Mucosa of descending colon (tissue), 3 donors: ENCODE measurements around the gene BAHCC1. TPM values are rescaled to one million over a fixed set of nuclear protein-coding genes. Genes with fewer than 3 reads are reported as not detected.
A peak's percentile ranks its signal among the peaks of the same experiment; 100 is the strongest.

ENCODE experiments used
- ATAC-seq: fragments of 200-7000 bp; cut with Tn5 transposase; one replicate; pipeline ENCODE4 v1.9.1; 2020; ENCODE audit warnings: mild to moderate bottlenecking, moderate library complexity
- DNase-seq, 3 donors: peaks; one replicate each; pipeline ENCODE4 v3.0.0-alpha.2; 2020
- H3K36me3 ChIP-seq: fragments of 200-600 bp; one replicate; pipeline ENCODE4 v1.8.0; 2021; ENCODE audit warnings: low read depth, mild to moderate bottlenecking
- H3K4me1 ChIP-seq: fragments of 200-600 bp; one replicate; pipeline ENCODE4 v1.8.0; 2021; ENCODE audit warnings: low read depth, mild to moderate bottlenecking
- H3K4me3 ChIP-seq: fragments of 200-600 bp; one replicate; pipeline ENCODE4 v1.8.0; 2021; ENCODE audit warnings: mild to moderate bottlenecking
- H3K9me3 ChIP-seq: fragments of 200-600 bp; one replicate; pipeline ENCODE4 v1.8.0; 2021; ENCODE audit warnings: mild to moderate bottlenecking
- intact Hi-C, 2 donors: fragments of 100-400 bp; cut with DNase I in 1 of 2; cut with micrococcal nuclease in 1 of 2; formaldehyde crosslinking; loops; one replicate each; pipeline versions ENCODE4 v1.11.0 to v1.11.1; 2022; cut with DNase I, micrococcal nuclease
- total RNA-seq, 3 donors: library from RNA; stranded (reverse); fragmentation: NEBNext Ultra II Directional in 2 of 3; extraction: Animal tissue kit (Norgen Biotek cat#: 25700) in 2 of 3; gene quantifications; one replicate each; pipeline versions ENCODE4 v1.2.1 to v1.2.4, GENCODE V29; 2021 to 2023
- TF ChIP-seq, protein P1 (sequence below): fragments of 200-600 bp; IDR thresholded peaks from one replicate; pipeline ENCODE4 v1.8.0; 2022; ENCODE audit warnings: antibody characterized with exemption, mild to moderate bottlenecking
- donor health status: DM: no; HTN: no; CAD: no; lungs with moderate emphysema.
- donor health status: DM: no; HTN: no; CAD: no.
- donor health status: DM: no; HTN: yes; CAD: no.

BAHCC1 gene
- total RNA-seq, 3 donors from 2014 or later: 14.0 to 27.4 (median 16.5) TPM

GRCh38 chr17:81401723-81402529 lies 6.7 kb downstream of the BAHCC1 start:
- DNase-seq (no peak), ATAC-seq (no peak)
- peaks cover 26% of the 10 kb centered on the region for H3K4me1 ChIP-seq
- no peaks in the 10 kb centered on the region for H3K9me3 ChIP-seq
- TF ChIP-seq, protein P1, sequence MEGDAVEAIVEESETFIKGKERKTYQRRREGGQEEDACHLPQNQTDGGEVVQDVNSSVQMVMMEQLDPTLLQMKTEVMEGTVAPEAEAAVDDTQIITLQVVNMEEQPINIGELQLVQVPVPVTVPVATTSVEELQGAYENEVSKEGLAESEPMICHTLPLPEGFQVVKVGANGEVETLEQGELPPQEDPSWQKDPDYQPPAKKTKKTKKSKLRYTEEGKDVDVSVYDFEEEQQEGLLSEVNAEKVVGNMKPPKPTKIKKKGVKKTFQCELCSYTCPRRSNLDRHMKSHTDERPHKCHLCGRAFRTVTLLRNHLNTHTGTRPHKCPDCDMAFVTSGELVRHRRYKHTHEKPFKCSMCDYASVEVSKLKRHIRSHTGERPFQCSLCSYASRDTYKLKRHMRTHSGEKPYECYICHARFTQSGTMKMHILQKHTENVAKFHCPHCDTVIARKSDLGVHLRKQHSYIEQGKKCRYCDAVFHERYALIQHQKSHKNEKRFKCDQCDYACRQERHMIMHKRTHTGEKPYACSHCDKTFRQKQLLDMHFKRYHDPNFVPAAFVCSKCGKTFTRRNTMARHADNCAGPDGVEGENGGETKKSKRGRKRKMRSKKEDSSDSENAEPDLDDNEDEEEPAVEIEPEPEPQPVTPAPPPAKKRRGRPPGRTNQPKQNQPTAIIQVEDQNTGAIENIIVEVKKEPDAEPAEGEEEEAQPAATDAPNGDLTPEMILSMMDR: no peak
- H3K4me3 ChIP-seq: no peak overlapping the region
- no peaks in the 10 kb centered on the region for H3K36me3 ChIP-seq
- intact Hi-C loops: no loop called here

DNA sequence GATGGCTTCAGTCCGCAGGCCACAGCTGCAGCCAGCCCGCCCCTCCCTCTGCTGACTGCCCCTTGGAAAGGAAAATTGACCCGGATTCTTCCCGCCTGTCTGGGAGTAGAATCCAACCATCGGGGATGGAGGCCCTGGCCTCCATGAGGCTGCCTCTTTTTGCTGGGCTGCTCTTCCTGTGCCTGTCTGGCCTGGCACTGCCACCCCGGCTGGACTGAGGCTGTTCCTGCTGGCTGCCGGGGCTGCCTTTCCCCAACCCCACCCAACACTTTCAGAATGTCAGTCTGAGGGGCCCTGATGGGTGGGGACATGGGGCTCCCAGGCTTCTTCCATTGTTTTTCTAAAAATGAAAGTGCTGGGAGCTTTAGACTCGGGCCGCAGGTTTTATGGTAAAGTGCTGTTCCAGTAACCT lies 7.3 kb downstream of the BAHCC1 start:
- Histone ChIP-seq H3K36me3 (no peaks in the 10 kb centered on the region), H3K4me1 (peaks cover 26% of the 10 kb centered on the region), H3K4me3 (no peak overlapping the region), H3K9me3 (no peaks in the 10 kb centered on the region)
- intact Hi-C loops: no loop called here
- TF ChIP-seq, protein P1: no peak
- DNase-seq (no peak), ATAC-seq (no peak)

DNA sequence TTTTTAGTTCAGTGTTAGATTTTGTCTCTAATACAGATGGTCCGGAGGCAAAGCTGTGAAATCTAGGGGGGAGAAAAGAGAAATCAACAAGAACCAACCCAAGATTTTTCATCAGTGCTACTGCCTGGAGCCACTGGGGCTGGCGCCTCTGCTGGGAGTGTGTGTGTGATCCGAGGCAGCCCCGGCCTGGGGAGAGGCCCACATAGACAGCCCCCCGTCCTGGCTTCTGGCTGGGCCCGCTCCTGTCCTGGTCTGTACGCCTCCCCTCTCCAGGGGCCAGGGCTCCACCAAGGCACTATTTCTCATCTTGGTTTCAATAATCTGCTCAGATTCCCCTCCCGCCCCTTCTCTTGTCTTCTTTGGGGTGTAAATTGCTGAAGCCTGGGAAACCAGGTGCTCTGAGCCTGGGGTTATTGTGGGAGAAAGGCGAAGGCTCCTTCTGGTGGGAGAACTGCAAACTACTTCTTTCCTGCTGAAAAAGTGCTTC lies 7.8 kb downstream of the BAHCC1 start:
- ATAC-seq (no peak), DNase-seq (no peak)
- intact Hi-C loops: no loop called here
- H3K4me3 ChIP-seq: no peak overlapping the region
- peaks cover 21% of the 10 kb centered on the region for H3K4me1 ChIP-seq
- TF ChIP-seq, protein P1: no peak
- H3K9me3 ChIP-seq: no peaks in the 10 kb centered on the region
- no peaks in the 10 kb centered on the region for H3K36me3 ChIP-seq

DNA sequence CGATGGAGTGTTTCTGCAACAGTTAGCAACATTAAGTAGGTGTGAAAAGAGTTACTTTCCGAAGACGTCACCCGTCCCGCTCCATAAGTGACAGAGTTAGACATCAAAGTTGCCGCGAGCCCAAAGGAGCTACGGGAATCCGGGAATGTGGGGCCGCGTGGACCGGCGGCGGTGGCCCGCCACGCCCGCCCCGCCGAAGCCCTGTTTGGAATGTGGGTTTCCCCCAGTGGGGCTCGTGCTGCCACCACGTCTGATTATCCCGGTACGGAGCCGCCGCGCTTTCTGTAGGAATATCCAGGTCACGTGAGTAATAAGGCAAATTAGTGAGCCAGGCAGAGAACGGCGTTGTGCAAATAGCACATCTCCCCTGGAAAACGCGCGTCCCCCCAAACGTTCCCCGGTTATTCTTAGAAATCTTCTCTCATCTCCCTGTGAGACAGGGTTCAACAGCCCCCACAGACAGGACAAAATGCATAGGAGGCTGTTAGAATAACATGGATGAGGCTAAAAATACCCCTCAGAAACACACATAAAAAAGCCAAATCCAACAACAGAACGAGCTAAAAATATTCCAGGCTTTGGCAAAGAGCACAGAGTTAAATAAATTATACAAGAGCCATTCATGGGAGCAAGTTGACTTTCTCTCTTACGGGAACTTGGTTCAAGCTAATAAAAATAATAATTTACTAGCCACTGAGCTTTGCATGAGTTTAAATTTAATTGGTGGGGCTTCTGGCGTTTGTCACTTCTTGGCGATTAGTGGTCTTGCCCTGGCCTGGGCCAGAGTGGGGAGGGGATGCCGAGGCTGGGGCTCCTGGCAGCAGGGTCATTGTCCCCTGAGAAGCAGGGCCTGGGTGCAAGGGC lies 8.6 kb downstream of the BAHCC1 start:
- TF ChIP-seq, protein P1: no peak
- intact Hi-C loops: no loop called here
- Histone ChIP-seq H3K4me3 (no peak overlapping the region), H3K36me3 (no peaks in the 10 kb centered on the region), H3K4me1 (peaks cover 17% of the 10 kb centered on the region), H3K9me3 (no peaks in the 10 kb centered on the region)
- ATAC-seq: no peak
- DNase-seq: no peak

- TF ChIP-seq, protein P1: no peak
- ATAC-seq (peak; percentile 49), DNase-seq (no peak)
- H3K36me3 ChIP-seq: no peaks in the 10 kb centered on the region
- intact Hi-C loops: no loop called here
- H3K9me3 ChIP-seq: no peaks in the 10 kb centered on the region
- H3K4me1 ChIP-seq: peaks cover 17% of the 10 kb centered on the region
- no peak overlapping the region for H3K4me3 ChIP-seq
Observed at GRCh38 chr17:81404558-81405165, 9.4 kb downstream of the BAHCC1 start.
